Activated CD8-positive, alpha-beta T cell treated with anti-CD3 and anti-CD28 coated beads, Interleukin-2, amount 10 ng/mL, durations not matched to agents 7 days and 5 days (primary cell): ENCODE results near the gene UBTD1. TPM values are rescaled to one million over a fixed set of nuclear protein-coding genes. Genes with fewer than 3 reads are reported as not detected.

Source experiments
- ATAC-seq: fragments of 150-1000 bp; cut with Tn5 transposase; one replicate; pipeline ENCODE4 v1.10.0; 2021; ENCODE audit warnings: moderate library complexity
- CTCF ChIA-PET: fragments of 350-600 bp; sonication (Branson Sonifier 250); formaldehyde crosslinking; loops from one replicate; lab custom pipeline; 2021; ENCODE audit warnings: antibody characterized with exemption; lab: Charles Lee
- POLR2A ChIA-PET: fragments of 350-600 bp; sonication (Branson Sonifier 250); formaldehyde crosslinking; loops from one replicate; lab custom pipeline; 2021; ENCODE audit warnings: antibody characterized with exemption; lab: Charles Lee
- DNase-seq: peaks from one replicate; pipeline ENCODE4 v3.0.0-alpha.2; 2020
- H3K27ac Mint-ChIP-seq: one replicate; pipeline ENCODE4 v1.8.0; 2021; ENCODE audit warnings: mild to moderate bottlenecking, mixed read lengths
- H3K27me3 Mint-ChIP-seq: one replicate; pipeline ENCODE4 v1.8.0; 2021; ENCODE audit warnings: low read depth, mixed read lengths
- H3K36me3 Mint-ChIP-seq: one replicate; pipeline ENCODE4 v1.8.0; 2021; ENCODE audit warnings: low read depth, mixed read lengths
- H3K4me1 Mint-ChIP-seq: one replicate; pipeline ENCODE4 v1.8.0; 2021; ENCODE audit warnings: low read depth, mixed read lengths
- H3K4me3 Mint-ChIP-seq: one replicate; pipeline ENCODE4 v1.8.0; 2021; ENCODE audit warnings: mild to moderate bottlenecking, mixed read lengths
- H3K9me3 Mint-ChIP-seq: one replicate; pipeline ENCODE4 v1.8.0; 2022; ENCODE audit warnings: mixed read lengths; ENCODE audit not compliant: insufficient read depth
- total RNA-seq, 2 experiments: library from RNA; stranded (reverse); gene quantifications; one replicate each; pipeline ENCODE4 v1.2.3, GENCODE V29; 2021

The UBTD1 gene, protein sequence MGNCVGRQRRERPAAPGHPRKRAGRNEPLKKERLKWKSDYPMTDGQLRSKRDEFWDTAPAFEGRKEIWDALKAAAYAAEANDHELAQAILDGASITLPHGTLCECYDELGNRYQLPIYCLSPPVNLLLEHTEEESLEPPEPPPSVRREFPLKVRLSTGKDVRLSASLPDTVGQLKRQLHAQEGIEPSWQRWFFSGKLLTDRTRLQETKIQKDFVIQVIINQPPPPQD
- total RNA-seq, result 1 to 10 TPM in 1 of 2 experiments, under 1 TPM in 1; 0.58 to 1.1 TPM

DNA sequence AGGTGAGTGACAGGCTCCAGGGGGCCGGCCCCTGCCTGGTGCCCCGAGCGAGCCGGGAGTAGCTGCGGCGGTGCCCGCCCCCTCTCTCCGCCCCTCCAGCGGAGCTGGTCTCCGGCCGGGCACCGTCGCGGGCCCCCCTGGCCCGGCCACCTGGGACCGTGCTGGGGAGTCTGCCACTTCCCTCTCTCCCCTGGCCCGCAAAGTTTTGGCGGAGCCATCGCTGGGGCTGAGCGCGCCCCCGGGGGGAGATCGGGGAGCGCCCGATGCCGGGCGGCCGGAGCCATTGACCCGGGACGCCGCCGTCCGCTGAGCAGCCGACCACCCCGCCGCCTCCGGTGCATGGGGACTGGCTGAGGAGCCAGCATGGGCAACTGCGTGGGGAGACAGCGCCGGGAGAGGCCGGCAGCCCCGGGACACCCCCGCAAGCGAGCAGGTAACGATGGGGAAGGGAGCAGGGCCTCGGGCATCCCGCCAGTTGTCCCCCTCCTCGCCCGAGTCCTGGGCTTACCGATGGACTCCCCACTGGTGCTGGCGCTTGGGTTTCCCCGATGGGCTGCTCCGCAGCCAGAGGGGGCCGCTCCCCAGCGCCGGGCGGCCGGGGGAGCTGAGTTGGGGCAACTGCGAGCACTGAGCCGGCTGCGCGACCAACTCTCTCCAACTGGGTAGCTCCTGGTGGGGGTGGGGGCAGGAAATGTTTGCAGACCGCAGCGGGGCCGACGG lies at the start of gene UBTD1:
UBTD1 (plus strand) TSS at position 84 of the 720 bp plus-strand sequence; CDS start at position 364, 280 bp downstream.
- Mint-ChIP-seq H3K4me3 (peak within 1 kb of the TSS; percentile 98), H3K27ac (peak within 1 kb of the TSS; percentile 98), H3K27me3 (peaks cover 34% of the 10 kb centered on the region), H3K36me3 (peaks cover 13% of the 10 kb centered on the region), H3K9me3 (no peaks in the 10 kb centered on the region), H3K4me1 (peaks cover 38% of the 10 kb centered on the region)
- DNase-seq, result peak; percentile 43
- peak; percentile 3 for ATAC-seq
- ChIA-PET POLR2A (no interaction called here), CTCF (interaction anchor here (0.7 to 1.4 kb wide), 5 partner anchors 9 to 98 kb away, joined by 3 to 4 read pairs (median 3); partner anchors contain the start of gene RRP12)

- no peak overlapping the region for H3K27ac Mint-ChIP-seq
- no peak for DNase-seq
- H3K4me1 Mint-ChIP-seq, result peaks cover 36% of the 10 kb centered on the region
- H3K27me3 Mint-ChIP-seq, result no peaks in the 10 kb centered on the region
- POLR2A ChIA-PET, result interaction anchor here (0.6 kb wide), 1 partner anchor 169 kb away, joined by 3 read pairs; no protein-coding TSS in a partner anchor
- peaks cover 34% of the 10 kb centered on the region for H3K36me3 Mint-ChIP-seq
- H3K9me3 Mint-ChIP-seq, result no peaks in the 10 kb centered on the region
- no peak for ATAC-seq
- CTCF ChIA-PET, result no interaction called here
- H3K4me3 Mint-ChIP-seq, result no peak overlapping the region
Measured at GRCh38 chr10:97450828-97451227, 47.9 kb upstream of the UBTD1 start.

DNA sequence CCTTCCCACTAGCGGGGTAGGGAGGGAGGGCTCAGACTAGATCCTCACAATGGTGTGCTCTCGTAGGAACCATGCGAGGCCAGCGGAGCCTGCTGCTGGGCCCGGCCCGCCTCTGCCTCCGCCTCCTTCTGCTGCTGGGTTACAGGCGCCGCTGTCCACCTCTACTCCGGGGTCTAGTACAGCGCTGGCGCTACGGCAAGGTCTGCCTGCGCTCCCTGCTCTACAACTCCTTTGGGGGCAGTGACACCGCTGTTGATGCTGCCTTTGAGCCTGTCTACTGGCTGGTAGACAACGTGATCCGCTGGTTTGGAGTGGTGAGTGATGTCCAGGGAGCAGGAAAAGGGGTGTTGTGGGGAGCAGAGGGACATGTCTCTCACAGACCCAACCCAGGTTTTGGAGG lies 47.1 kb upstream of the UBTD1 start:
- DNase-seq (no peak), ATAC-seq (no peak)
- CTCF ChIA-PET, result no interaction called here
- H3K36me3 Mint-ChIP-seq, result peaks cover 40% of the 10 kb centered on the region
- no peaks in the 10 kb centered on the region for H3K27me3 Mint-ChIP-seq
- no peak overlapping the region for H3K4me3 Mint-ChIP-seq
- no peaks in the 10 kb centered on the region for H3K9me3 Mint-ChIP-seq
- no peak overlapping the region for H3K27ac Mint-ChIP-seq
- POLR2A ChIA-PET, result no interaction called here
- H3K4me1 Mint-ChIP-seq, result peaks cover 31% of the 10 kb centered on the region

DNA sequence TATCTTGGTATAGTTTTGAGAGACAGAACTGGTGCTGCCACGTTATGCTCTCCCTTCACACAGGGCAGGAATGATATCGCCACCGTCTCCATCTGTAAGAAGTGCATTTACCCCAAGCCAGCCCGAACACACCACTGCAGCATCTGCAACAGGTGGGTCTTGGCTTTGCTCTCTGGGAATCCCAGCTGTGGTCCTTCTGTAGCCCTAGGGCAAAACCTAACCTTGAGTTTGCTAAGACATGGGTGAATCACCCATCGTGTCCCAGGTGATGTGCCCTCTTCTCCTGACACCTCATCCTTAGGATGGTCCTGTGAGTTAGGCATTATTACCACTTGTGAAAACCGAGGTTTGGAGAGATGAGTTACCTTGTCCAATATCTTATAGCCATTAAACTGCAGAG lies 46.4 kb upstream of the UBTD1 start:
- no peaks in the 10 kb centered on the region for H3K9me3 Mint-ChIP-seq
- ChIA-PET CTCF (interaction anchor here (0.8 to 1.7 kb wide), 2 partner anchors 9 to 12 kb away, joined by 3 to 7 read pairs; no protein-coding TSS in a partner anchor), POLR2A (no interaction called here)
- no peaks in the 10 kb centered on the region for H3K27me3 Mint-ChIP-seq
- peaks cover 24% of the 10 kb centered on the region for H3K4me1 Mint-ChIP-seq
- H3K4me3 Mint-ChIP-seq, result no peak overlapping the region
- ATAC-seq, result no peak
- H3K27ac Mint-ChIP-seq, result peak overlapping the region; percentile 30
- H3K36me3 Mint-ChIP-seq, result peaks cover 47% of the 10 kb centered on the region
- DNase-seq, result no peak

- Mint-ChIP-seq H3K27ac (peak overlapping the region; percentile 78), H3K4me1 (peaks cover 9% of the 10 kb centered on the region), H3K4me3 (no peak overlapping the region), H3K9me3 (no peaks in the 10 kb centered on the region), H3K27me3 (no peaks in the 10 kb centered on the region), H3K36me3 (peaks cover 63% of the 10 kb centered on the region)
- POLR2A ChIA-PET, result interaction anchor here (0.6 to 1.4 kb wide), 3 partner anchors 11 to 205 kb away, joined by 3 to 6 read pairs (median 3); no protein-coding TSS in a partner anchor
- CTCF ChIA-PET, result interaction anchor here (0.7 to 1.3 kb wide), 2 partner anchors 10 to 13 kb away, joined by 3 to 4 read pairs; no protein-coding TSS in a partner anchor
- ATAC-seq, result no peak
- DNase-seq, result no peak
Measured at GRCh38 chr10:97454330-97455036, 44.2 kb upstream of the UBTD1 start.

DNA sequence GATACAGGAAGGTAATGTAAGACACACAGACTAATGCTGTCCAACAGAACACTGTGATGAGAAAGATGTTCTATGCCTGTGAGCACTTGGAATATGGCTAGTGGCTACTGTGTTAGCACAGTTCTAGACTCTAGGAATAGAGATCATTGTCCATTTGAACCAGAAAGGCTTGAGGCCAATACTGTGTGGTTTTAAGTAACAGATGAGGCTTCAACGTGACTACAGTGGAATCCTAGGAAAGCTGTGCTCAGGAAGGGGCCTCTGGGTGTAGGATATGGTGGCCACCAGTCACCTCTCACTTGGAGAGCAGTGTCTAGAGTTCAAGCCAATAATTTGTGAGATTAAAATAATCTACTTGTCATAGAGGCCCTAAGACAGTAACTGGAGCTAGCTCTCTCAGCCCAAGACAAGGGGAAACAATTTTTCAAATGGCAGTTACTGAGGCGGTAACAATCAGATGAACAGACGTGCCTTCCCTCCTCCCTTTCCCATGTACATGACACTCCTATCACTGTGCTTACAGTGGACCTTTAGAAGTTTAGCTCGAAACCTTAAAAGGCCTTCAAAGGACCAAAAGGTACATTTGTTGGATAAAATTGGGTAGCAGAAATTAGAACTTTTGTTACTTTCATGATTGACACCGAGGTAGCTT lies 42.6 kb upstream of the UBTD1 start:
- DNase-seq (no peak), ATAC-seq (no peak)
- CTCF ChIA-PET, result interaction anchor here (1.1 kb wide), 1 partner anchor 12 kb away, joined by 3 read pairs; no protein-coding TSS in a partner anchor
- H3K4me1 Mint-ChIP-seq, result peaks cover 9% of the 10 kb centered on the region
- POLR2A ChIA-PET, result interaction anchor here (1.1 kb wide), 1 partner anchor 14 kb away, joined by 6 read pairs; no protein-coding TSS in a partner anchor
- no peak overlapping the region for H3K4me3 Mint-ChIP-seq
- H3K27ac Mint-ChIP-seq, result no peak overlapping the region
- no peaks in the 10 kb centered on the region for H3K27me3 Mint-ChIP-seq
- no peaks in the 10 kb centered on the region for H3K9me3 Mint-ChIP-seq
- H3K36me3 Mint-ChIP-seq, result peaks cover 71% of the 10 kb centered on the region

DNA sequence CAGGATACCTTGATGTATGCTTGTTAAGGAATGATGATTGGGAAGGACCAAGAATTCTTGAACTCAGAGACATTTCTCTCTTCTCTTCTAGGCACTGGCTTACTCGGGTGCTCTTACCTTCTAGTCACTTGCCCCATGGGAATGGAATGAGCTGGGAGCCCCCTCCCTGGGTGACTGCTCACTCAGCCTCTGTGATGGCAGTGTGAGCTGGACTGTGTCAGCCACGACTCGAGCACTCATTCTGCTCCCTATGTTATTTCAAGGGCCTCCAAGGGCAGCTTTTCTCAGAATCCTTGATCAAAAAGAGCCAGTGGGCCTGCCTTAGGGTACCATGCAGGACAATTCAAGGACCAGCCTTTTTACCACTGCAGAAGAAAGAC lies 42.0 kb upstream of the UBTD1 start:
- no peak for DNase-seq
- H3K9me3 Mint-ChIP-seq, result no peaks in the 10 kb centered on the region
- H3K36me3 Mint-ChIP-seq, result peaks cover 75% of the 10 kb centered on the region
- no peak overlapping the region for H3K27ac Mint-ChIP-seq
- H3K27me3 Mint-ChIP-seq, result no peaks in the 10 kb centered on the region
- ATAC-seq, result no peak
- ChIA-PET CTCF (interaction anchor here (1.1 kb wide), 1 partner anchor 11 kb away, joined by 3 read pairs; no protein-coding TSS in a partner anchor), POLR2A (interaction anchor here (1.1 kb wide), 1 partner anchor 13 kb away, joined by 6 read pairs; no protein-coding TSS in a partner anchor)
- no peak overlapping the region for H3K4me3 Mint-ChIP-seq
- H3K4me1 Mint-ChIP-seq, result peaks cover 9% of the 10 kb centered on the region

GRCh38 chr10:97459111-97459510 lies 39.6 kb upstream of the UBTD1 start:
- CTCF ChIA-PET, result no interaction called here
- no peak for ATAC-seq
- Mint-ChIP-seq H3K36me3 (peaks cover 83% of the 10 kb centered on the region), H3K27me3 (no peaks in the 10 kb centered on the region), H3K9me3 (no peaks in the 10 kb centered on the region), H3K4me3 (no peak overlapping the region), H3K27ac (no peak overlapping the region), H3K4me1 (peaks cover 5% of the 10 kb centered on the region)
- DNase-seq, result no peak
- POLR2A ChIA-PET, result no interaction called here

GRCh38 chr10:97459933-97460332 lies 38.8 kb upstream of the UBTD1 start:
- Mint-ChIP-seq H3K4me3 (no peak overlapping the region), H3K27me3 (no peaks in the 10 kb centered on the region), H3K36me3 (peaks cover 82% of the 10 kb centered on the region), H3K4me1 (no peaks in the 10 kb centered on the region), H3K27ac (peak overlapping the region; percentile 31), H3K9me3 (no peaks in the 10 kb centered on the region)
- ATAC-seq (no peak), DNase-seq (no peak)
- CTCF ChIA-PET, result interaction anchor here (7.2 kb wide), 1 partner anchor 93 kb away, joined by 49 read pairs; no protein-coding TSS in a partner anchor
- POLR2A ChIA-PET, result no interaction called here

- H3K36me3 Mint-ChIP-seq, result peaks cover 67% of the 10 kb centered on the region
- no peaks in the 10 kb centered on the region for H3K9me3 Mint-ChIP-seq
- no peak for ATAC-seq
Measured at GRCh38 chr10:97462309-97462708, 36.4 kb upstream of the UBTD1 start.

More at GRCh38 chr10:97462309-97462708, 36.4 kb upstream of the UBTD1 start:
- Mint-ChIP-seq H3K4me3 (no peak overlapping the region), H3K27ac (no peak overlapping the region), H3K27me3 (no peaks in the 10 kb centered on the region), H3K4me1 (no peaks in the 10 kb centered on the region)
- no peak for DNase-seq
- CTCF ChIA-PET, result interaction anchor here (0.9 to 7.2 kb wide), 3 partner anchors 9 to 91 kb away, joined by 3 to 49 read pairs (median 3); no protein-coding TSS in a partner anchor
- POLR2A ChIA-PET, result interaction anchor here (0.7 kb wide), 1 partner anchor 366 kb away, joined by 6 read pairs; no protein-coding TSS in a partner anchor
